HG03469 (cell line): ENCODE results near the gene ZNF146.
"Not testable (repeated sequence)": the region's sequence is repeated elsewhere in the genome, so short reads cannot be mapped to it uniquely, and the experiment has no call there.

Source experiments
- ATAC-seq: cut with Tn5 transposase; IDR thresholded peaks from one replicate; pipeline ENCODE4 v1.9.1; 2021; ENCODE audit warnings: mild to moderate bottlenecking, moderate library complexity, moderate number of reproducible peaks; ENCODE audit not compliant: unreplicated experiment

ZNF146 gene

GRCh38 chr19:36225219-36225892, 10.4 kb downstream of the ZNF146 start:
- no peak for ATAC-seq

GRCh38 chr19:36233626-36234025, 18.7 kb downstream of the ZNF146 start:
- ATAC-seq: not testable (repeated sequence)

- ATAC-seq: no peak
Observed at GRCh38 chr19:36236304-36236945, 21.5 kb downstream of the ZNF146 start.

GRCh38 chr19:36236946-36237310, 22.0 kb downstream of the ZNF146 start:
- ATAC-seq: no peak

GRCh38 chr19:36244066-36244465, 29.2 kb downstream of the ZNF146 start:
- ATAC-seq: no peak

GRCh38 chr19:36245210-36246005, 30.5 kb downstream of the ZNF146 start:
- ATAC-seq: no peak

- no peak for ATAC-seq
Observed at GRCh38 chr19:36246006-36246481, 31.1 kb downstream of the ZNF146 start.

GRCh38 chr19:36252047-36252446, 37.1 kb downstream of the ZNF146 start:
- no peak for ATAC-seq

GRCh38 chr19:36254848-36255247, 39.9 kb downstream of the ZNF146 start:
- no peak for ATAC-seq

GRCh38 chr19:36255316-36255715, 40.4 kb downstream of the ZNF146 start:
- ATAC-seq: no peak

- no peak for ATAC-seq
Observed at GRCh38 chr19:36256064-36256463, 41.2 kb downstream of the ZNF146 start.

GRCh38 chr19:36256853-36257519, 42.1 kb downstream of the ZNF146 start:
- ATAC-seq: no peak

GRCh38 chr19:36257520-36257876, 42.6 kb downstream of the ZNF146 start:
- no peak for ATAC-seq

- no peak for ATAC-seq
Observed at GRCh38 chr19:36258028-36258875, 43.3 kb downstream of the ZNF146 start.

- ATAC-seq: no peak
Observed at GRCh38 chr19:36259211-36259610, 44.3 kb downstream of the ZNF146 start.

- ATAC-seq: no peak
Observed at GRCh38 chr19:36265064-36265463, 50.2 kb downstream of the ZNF146 start.

GRCh38 chr19:36265856-36266374, 51.0 kb downstream of the ZNF146 start:
- ATAC-seq: no peak

- no peak for ATAC-seq
Observed at GRCh38 chr19:36266375-36266961, 51.6 kb downstream of the ZNF146 start.

- ATAC-seq: no peak
Observed at GRCh38 chr19:36267061-36267845, 52.3 kb downstream of the ZNF146 start.
